ENCODE data around the gene CD81.

Gene CD81

DNA sequence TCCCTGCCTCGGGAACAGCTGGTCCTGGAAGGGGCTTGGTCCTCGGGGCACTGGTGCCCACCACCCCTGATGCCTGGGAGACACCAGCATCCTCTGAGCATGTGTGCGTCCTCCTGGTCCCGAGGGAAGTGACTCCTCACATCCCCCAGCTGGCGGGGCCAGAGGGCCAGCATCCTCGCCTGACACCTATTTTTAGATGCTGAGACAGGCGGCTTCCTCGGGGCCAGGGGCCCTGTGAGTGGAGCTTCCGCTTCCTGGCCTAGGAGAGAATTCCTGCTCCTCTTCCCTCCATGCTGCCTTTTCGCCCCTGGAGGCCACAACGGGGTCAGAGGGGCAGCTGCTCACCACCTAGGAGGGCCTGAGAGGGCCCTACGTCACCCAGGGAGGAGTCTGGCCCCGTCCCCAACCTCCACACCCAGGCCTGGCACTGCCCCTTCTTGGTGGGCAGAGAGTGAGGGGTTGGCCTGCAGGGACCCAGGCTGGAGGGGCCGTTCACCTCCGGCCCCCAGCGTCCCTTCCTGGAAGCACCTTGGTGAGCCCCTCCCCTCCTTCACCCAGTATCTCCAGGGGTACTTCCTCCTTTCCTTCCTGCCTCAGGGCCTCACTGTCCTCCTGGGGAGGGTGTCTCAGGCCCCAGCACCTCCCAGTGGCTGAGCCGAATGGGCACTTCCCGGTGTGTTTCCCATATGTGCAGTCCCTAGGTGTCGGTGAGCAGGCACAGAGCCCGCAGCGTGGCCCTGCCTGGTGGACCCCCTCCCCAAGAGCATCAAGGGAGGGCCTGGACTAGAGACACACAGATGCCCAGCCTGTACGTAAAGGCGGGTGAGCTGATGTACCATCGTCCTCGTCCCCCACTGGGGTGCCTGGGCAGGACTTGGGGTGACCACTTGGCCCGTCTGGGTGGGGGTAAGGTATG, 6.1 kb downstream of the CD81 start:
- H3K4me3 ChIP-seq (ENCODE audit: low read depth, low read length): no peak overlapping the region
- peak; percentile 46 for DNase-seq (ENCODE audit: low read depth)
- TF ChIP-seq, protein P1, sequence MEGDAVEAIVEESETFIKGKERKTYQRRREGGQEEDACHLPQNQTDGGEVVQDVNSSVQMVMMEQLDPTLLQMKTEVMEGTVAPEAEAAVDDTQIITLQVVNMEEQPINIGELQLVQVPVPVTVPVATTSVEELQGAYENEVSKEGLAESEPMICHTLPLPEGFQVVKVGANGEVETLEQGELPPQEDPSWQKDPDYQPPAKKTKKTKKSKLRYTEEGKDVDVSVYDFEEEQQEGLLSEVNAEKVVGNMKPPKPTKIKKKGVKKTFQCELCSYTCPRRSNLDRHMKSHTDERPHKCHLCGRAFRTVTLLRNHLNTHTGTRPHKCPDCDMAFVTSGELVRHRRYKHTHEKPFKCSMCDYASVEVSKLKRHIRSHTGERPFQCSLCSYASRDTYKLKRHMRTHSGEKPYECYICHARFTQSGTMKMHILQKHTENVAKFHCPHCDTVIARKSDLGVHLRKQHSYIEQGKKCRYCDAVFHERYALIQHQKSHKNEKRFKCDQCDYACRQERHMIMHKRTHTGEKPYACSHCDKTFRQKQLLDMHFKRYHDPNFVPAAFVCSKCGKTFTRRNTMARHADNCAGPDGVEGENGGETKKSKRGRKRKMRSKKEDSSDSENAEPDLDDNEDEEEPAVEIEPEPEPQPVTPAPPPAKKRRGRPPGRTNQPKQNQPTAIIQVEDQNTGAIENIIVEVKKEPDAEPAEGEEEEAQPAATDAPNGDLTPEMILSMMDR (conservative IDR thresholded peaks at IDR 0.05; ENCODE audit: low read depth, low read length): no peak

DNA sequence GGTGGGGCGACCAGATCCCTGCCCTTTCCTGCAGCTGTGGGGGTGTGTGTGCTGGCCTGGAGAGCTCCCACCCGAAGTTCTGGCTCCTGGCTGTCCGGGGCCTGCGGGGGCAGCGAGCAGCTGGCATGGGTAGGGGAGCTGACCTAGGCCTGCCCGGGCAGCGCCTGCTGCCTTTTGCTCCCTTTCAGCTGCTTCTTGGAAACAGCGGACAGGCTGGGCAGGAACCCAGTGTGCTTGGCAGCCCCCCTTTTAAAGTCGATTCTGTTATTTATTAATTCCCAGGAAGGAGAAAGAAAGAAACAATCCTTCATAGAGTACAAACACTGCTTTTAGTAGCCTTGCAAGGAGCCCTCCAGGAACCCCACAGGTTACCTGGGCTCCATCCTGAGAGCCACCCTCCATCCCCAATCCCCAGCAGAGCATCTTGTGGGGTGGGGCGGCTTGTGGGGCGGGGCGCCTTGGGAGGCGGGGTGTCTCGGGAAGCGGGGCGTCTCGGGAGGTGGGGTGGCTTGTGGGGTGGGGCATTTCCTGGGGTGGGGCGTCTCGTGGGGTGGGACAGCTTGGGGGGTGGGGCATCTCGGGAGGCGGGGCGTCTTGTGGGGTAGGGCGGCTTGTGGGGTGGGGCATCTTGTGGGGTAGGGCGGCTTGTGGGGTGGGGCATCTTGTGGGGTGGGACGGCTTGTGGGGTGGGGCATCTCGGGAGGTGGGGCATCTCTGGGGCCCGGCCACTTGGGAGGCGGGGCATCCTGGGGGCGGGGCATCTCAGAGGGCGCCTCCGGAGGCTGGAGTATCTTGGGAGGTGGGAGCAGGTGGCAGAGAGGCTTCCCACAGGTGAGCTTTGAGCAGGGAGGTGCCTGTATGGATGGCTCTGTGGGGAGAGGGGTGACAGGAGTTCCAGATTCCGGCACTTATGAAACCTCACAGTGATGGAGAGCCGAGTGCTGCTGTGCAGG, 7.0 kb downstream of the CD81 start:
- no peak overlapping the region for H3K4me3 ChIP-seq (ENCODE audit: low read depth, low read length)
- TF ChIP-seq, protein P1 (conservative IDR thresholded peaks at IDR 0.05; ENCODE audit: low read depth, low read length): no peak
- no peak for DNase-seq (ENCODE audit: low read depth)

DNA sequence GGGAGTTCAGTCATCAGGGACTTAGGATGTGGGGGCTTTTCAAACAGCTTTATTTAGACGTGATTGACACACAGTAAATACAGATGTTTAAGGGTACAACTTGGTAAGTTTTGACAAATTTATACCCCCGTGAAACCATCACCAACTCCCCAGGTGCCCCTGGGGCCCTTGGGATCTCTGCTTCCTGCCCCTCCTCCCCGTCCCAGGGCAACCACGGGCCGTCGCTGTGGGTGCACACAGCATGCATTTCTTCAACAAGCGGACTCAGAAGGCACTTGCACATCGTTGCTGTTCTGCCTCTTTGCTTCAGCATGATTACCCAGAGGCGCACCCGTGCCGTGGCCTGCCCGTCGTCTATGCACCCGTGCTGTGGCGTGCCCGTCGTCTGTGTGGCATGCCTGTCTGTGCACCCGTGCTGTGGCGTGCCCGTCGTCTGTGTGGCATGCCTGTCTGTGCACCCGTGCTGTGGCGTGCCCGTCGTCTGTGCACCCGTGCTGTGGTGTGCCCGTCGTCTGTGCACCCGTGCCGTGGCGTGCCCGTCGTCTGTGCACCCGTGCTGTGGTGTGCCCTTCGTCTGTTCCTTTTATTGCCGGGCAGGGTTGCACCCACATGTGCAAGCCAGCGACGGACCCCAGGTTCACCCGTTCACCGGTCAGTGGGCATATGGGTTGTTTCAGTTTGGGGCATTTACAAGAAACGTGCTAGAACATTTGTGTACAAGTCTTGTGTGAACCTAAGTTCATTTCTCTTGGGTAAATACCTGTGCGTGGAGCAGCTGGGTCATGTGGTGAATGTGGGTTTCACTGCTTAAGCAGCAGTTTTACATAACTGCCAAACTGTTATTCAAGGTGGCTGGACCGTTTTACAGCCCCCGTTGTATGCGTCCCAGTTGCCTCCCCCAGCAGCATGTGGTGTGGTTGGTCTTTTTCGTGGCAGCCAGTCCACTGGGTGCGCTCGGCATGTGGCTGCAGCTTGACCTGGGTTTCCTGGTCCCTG, 8.3 kb downstream of the CD81 start:
- no peak for DNase-seq (ENCODE audit: low read depth)
- TF ChIP-seq, protein P1 (conservative IDR thresholded peaks at IDR 0.05; ENCODE audit: low read depth, low read length): no peak
- H3K4me3 ChIP-seq (ENCODE audit: low read depth, low read length): no peak overlapping the region

DNA sequence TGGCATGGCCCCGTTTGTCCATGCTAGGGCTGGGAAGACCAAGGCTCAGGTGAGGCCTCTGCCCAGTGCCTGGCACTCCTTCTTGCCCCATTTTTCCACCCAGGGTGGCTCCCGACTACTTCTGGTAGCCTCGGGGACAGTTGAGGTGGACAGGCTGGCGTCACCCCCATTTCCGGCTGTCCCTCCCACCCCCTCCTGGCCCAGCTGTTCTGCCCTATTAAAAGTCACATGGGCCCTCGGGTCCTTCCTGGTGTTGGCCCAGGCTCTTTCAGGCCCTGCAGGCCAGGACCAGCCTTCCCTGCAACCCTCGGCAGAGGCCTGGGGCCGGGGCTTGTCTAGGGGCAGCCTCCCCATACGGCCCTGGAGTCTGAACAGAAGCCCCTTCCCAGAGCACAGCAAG, 9.5 kb downstream of the CD81 start:
- DNase-seq (ENCODE audit: low read depth): no peak
- H3K4me3 ChIP-seq (ENCODE audit: low read depth, low read length): no peak overlapping the region
- TF ChIP-seq, protein P1 (conservative IDR thresholded peaks at IDR 0.05; ENCODE audit: low read depth, low read length): no peak

DNA sequence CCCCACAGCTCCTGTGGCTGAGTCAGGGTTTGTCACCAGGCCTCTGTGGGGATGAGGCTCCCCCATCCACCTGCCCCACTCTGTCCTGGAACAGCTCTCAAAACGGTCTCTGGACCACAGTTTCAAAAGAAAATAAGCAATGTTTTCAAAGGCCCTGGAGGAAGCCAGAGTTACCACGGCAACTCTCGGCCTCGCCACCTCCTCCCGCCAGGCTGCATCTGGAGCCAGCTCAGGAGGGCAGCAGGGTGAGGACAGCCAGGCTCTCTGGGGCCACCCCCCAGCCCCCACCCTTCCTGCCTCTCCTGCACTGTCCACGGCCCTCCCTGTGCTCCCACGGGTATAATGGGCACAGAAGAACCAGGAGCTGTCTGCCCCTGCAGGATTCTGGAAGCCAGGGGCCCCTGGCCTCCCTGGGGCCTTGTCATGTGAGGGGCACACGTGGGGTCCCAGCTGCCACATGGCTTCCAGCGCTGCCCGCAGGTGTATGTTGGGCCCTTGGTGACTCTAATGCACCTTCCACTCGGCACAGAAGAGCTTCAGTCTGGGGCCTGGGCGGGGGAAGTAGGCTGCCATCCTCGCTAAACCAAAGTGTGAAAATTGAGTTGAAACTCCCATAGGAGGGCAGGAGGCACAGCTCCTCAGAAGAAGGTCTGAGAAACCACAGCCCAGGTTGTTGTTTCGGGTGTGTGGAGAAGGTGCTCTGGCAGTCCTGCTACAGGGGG, 10.3 kb downstream of the CD81 start:
- peak; percentile 65 for DNase-seq (ENCODE audit: low read depth)

More for the DNA sequence above, 10.3 kb downstream of the CD81 start:
- TF ChIP-seq, protein P1 (conservative IDR thresholded peaks at IDR 0.05; ENCODE audit: low read depth, low read length): no peak
- no peak overlapping the region for H3K4me3 ChIP-seq (ENCODE audit: low read depth, low read length)

Data from choroid plexus epithelial cell (primary cell).